GM10266 (cell line): ENCODE data around the gene AGR3.

Source experiments
- DNase-seq: peaks from one replicate; pipeline ENCODE4 v3.0.0; 2012; ENCODE audit errors: extremely low spot score
- CTCF ChIP-seq: IDR thresholded peaks from 2 replicates; pipeline ENCODE4 v1.5.1; 2012; ENCODE audit warnings: mild to moderate bottlenecking, low read depth; ENCODE audit not compliant: control insufficient read depth, insufficient read depth; ENCODE audit errors: missing control alignments

The AGR3 gene

GRCh38 chr7:16816824-16817223, 65.0 kb downstream of the AGR3 start:
- TF ChIP-seq CTCF: no peak
- no peak for DNase-seq

- no peak for DNase-seq
- TF ChIP-seq CTCF: no peak
Measured at GRCh38 chr7:16815001-16815400, 66.8 kb downstream of the AGR3 start.

- TF ChIP-seq CTCF: no peak
Measured at GRCh38 chr7:16813232-16813616, 68.6 kb downstream of the AGR3 start.

GRCh38 chr7:16812542-16813231, 69.1 kb downstream of the AGR3 start:
- DNase-seq: no peak
- no peak for TF ChIP-seq CTCF

More at GRCh38 chr7:16813232-16813616, 68.6 kb downstream of the AGR3 start:
- DNase-seq: no peak

- DNase-seq: no peak
- TF ChIP-seq CTCF: no peak
Measured at GRCh38 chr7:16811551-16811950, 70.2 kb downstream of the AGR3 start.

- no peak for TF ChIP-seq CTCF
- no peak for DNase-seq
Measured at GRCh38 chr7:16810573-16810972, 71.2 kb downstream of the AGR3 start.

- TF ChIP-seq CTCF: no peak
- DNase-seq: no peak
Measured at GRCh38 chr7:16810112-16810511, 71.7 kb downstream of the AGR3 start.
